Stimulated activated CD4-positive, alpha-beta T cell treated with anti-CD3 and anti-CD28 coated beads, Interleukin-12 subunit alpha, Interleukin-12 subunit beta, amount 100 ng/mL, for 24 hours (primary cell): ENCODE measurements around the gene DOCK1.
A peak's percentile ranks its signal among the peaks of the same experiment; 100 is the strongest.
"Not testable (repeated sequence)": the region's sequence is repeated elsewhere in the genome, so short reads cannot be mapped to it uniquely, and the experiment has no call there.

Source experiments
- DNase-seq, 2 experiments: peaks; one replicate each; pipeline ENCODE4 v3.0.0-alpha.2; 2020; ENCODE audit warnings: low read depth in 2 of 2

DOCK1 gene

GRCh38 chr10:127308031-127308430 lies 402.8 kb downstream of the DOCK1 start:
- DNase-seq: no peak

GRCh38 chr10:127309619-127310018 lies 404.4 kb downstream of the DOCK1 start:
- not testable (repeated sequence) for DNase-seq

- no peak for DNase-seq
Measured at GRCh38 chr10:127310430-127310829, 405.2 kb downstream of the DOCK1 start.

GRCh38 chr10:127310923-127311322 lies 405.7 kb downstream of the DOCK1 start:
- no peak for DNase-seq

DNA sequence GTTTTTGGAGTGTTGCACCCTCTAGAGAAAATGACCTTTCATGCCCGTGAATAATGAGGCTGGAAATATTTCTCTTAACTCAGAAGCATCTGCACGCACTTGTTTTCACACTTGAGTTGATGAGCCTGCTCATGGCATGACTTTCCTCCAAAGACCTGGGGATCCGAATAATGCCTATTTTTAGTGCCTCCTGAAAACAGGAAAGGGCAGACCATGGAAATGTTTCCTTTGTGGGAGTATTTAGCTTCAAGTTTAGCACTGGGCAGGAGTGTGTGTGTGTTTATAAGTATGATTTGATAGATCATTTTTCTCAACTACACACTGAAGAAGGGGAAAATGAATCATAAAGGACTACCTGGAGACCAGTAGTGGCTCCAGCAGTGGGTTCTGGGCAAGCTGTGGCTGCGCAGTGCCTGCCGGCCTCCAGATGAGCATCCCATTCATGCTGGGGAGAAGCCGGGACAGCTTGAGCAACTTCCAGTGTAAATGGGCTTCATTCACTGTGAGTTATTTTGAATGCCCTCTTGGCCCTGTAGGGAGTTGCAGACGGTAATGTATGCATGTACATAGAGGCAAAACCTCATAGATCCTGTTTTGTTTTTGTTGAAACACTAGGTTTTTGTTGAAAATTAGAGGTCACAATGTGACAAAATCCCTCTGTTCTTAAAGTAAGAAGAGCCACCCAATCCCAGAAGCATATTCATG lies 408.9 kb downstream of the DOCK1 start:
- no peak for DNase-seq

- no peak for DNase-seq
Measured at GRCh38 chr10:127314797-127315196, 409.6 kb downstream of the DOCK1 start.

DNA sequence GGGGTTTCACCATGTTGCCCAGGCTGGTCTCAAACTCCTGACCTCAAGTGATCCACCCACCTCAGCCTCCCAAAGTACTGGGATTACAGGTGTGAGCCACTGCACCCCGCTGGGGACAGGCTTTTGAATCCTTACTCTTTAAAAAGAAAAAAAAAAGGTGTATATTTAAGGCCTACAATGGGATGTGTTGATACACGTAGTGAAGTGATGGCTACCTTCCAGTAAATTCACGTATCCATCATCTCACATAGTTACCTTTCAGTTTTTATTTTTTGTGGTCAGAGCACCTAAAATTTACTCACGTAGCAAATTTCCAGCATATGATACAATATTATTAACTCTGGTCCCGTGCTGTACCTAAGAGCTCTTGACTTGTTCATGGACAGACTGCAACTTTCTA lies 410.7 kb downstream of the DOCK1 start:
- DNase-seq: no peak

- DNase-seq: no peak
Measured at GRCh38 chr10:127318396-127318795, 413.2 kb downstream of the DOCK1 start.

GRCh38 chr10:127319271-127319670 lies 414.0 kb downstream of the DOCK1 start:
- DNase-seq: no peak

DNA sequence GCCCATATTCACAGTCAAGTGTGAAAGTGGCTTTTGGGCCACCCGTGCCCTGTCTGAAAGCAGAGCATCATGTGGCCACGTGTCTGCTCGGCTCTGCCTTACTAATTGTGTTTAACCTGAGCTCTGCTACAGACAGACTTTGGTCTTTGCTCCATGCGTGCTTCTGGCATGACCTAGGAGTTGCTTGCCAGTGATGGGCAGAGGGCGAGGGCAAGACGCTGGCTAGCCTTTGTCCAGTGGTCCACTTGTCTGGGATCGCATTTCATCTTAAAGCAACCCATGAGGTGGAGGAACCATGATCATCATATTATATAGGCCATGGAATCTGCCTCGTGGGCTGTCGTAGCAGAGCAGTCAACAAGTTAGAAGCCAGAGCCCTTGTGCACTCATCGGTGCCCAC lies 414.5 kb downstream of the DOCK1 start:
- no peak for DNase-seq

GRCh38 chr10:127320176-127320575 lies 414.9 kb downstream of the DOCK1 start:
- DNase-seq: no peak

GRCh38 chr10:127322286-127322685 lies 417.1 kb downstream of the DOCK1 start:
- DNase-seq: no peak

GRCh38 chr10:127325506-127325905 lies 420.3 kb downstream of the DOCK1 start:
- no peak for DNase-seq

DNA sequence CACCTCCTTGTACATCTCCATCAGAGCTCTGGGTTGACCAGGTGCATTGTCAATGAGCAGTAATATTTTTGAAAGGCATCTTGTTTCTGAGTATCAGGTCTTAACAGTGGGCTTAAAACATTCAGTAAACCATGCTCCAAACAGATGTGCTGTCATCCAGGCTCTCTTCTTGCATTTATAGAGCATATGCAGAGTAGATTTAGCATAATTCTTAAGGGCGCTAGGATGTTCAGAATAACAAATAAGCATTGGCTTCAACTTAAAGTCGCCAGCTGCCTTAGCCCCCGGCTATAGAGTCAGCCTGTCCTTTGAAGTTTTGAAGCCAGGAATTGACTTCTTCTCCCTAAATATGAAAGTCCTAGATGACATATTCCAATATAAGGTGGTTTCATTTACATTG lies 421.7 kb downstream of the DOCK1 start:
- no peak for DNase-seq

GRCh38 chr10:127331696-127332095 lies 426.5 kb downstream of the DOCK1 start:
- DNase-seq: no peak

GRCh38 chr10:127332631-127333030 lies 427.4 kb downstream of the DOCK1 start:
- DNase-seq: no peak

- no peak for DNase-seq
Measured at GRCh38 chr10:127337801-127338200, 432.6 kb downstream of the DOCK1 start.

- no peak for DNase-seq
Measured at GRCh38 chr10:127338399-127339110, 433.3 kb downstream of the DOCK1 start.

DNA sequence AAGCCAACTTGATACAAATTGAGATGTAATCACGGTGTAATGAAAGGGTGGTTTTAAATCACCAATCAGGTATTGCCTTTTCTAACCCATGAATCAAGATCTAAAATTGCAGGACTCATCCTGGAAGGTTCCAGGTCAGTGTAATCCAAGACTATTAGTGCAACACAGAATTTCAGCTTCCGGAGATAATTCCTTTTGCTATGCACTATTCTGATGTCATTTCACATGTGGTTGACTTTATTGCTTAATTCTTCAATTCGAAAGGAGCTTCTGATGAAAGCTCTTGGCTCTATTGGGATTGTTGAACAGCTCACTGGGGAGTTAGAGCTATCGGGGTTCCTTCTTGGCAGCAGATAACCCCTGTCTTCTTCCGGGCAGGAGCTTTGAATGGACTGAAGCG lies 438.6 kb downstream of the DOCK1 start:
- DNase-seq: no peak

DNA sequence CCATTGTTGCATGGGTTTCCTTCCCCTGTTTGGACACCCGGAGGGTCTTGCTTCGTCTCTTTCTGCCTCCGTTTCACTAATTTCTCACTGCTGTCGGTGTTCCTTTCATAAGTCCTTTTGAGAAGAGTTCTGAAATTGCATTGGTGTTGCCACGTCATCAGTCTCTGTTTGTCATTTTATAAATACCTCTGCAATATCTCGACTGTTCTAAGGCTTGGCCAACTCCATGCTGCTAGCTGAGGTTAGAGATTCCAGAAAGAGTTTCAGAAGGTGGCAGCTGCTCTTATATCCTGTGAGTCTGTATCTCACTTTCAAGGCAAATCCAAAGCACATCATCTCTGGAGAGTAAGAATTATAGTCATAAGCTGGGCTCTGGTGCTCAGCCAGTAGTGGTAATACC lies 439.1 kb downstream of the DOCK1 start:
- no peak for DNase-seq

DNA sequence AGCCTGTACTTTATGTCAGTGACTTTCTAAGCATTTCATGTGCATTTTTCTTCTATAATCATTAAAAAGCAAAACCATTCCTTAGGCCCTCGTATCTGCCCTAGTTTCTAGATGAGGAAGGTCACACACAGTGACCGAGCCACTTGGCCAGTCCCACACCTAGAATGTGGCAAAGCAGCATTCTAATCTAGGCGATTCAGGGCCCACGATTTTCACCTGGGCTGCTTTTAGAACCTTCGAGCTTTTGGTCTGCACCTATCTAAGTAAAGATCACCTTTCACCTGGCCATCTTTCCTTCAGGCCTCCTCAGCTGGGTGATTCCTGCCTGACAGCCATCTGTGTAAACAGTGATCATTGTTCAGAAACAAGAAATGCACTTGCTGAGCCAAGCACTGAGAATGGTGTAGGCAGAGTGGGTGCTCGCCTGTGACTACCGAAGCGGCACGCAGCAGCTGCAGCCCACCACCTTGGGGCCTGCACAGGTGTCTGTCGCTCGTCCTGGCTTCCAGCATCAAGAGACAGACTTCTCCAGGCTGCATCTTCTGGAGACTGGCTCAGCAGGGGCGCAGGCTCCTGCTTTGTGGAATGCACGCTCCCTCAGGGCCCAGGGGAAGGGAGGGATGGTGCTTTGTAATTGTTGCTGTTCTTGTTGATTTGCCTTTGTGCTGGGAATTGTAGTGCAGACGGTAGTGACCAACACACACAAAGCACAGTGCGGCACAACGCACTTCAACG lies 440.2 kb downstream of the DOCK1 start:
- DNase-seq: no peak

GRCh38 chr10:127346604-127347003 lies 441.4 kb downstream of the DOCK1 start:
- DNase-seq: peak in 1 of 2 experiments; percentile 7
